Natural killer cell (primary cell): ENCODE results near the gene MACROD2. TPM values are rescaled to one million over a fixed set of nuclear protein-coding genes. Genes with fewer than 3 reads are reported as not detected.

Experiments used
- ATAC-seq, 3 donors: fragments of 150-1000 bp in 2 of 3; fragments of 200-7000 bp in 1 of 3; cut with Tn5 transposase; 1 replicate in 1 of 3; 2 replicates in 2 of 3; pipeline ENCODE4 v1.10.0; 2021; ENCODE audit warnings: mild to moderate bottlenecking in 2 of 3, moderate library complexity in 2 of 3
- DNase-seq, 2 donors: peaks; one replicate each; pipeline versions ENCODE4 v3.0.0 to v3.0.0-alpha.2; 2013 to 2021; ENCODE audit warnings: mixed read lengths in 1 of 2
- H3K27ac ChIP-seq: one replicate; pipeline ENCODE4 v1.5.1; 2013; ENCODE audit warnings: mild to moderate bottlenecking, low read length
- H3K27me3 ChIP-seq: one replicate; pipeline ENCODE4 v1.6.1; 2013; ENCODE audit warnings: low read length; ENCODE audit not compliant: control insufficient read depth, insufficient read depth
- H3K36me3 ChIP-seq: one replicate; pipeline ENCODE4 v1.6.1; 2013; ENCODE audit warnings: low read length; ENCODE audit not compliant: control insufficient read depth, insufficient read depth
- H3K4me1 ChIP-seq: one replicate; pipeline ENCODE4 v1.6.1; 2013; ENCODE audit warnings: low read length; ENCODE audit not compliant: control insufficient read depth, insufficient read depth
- H3K4me3 ChIP-seq: one replicate; pipeline ENCODE4 v1.5.1; 2013; ENCODE audit warnings: low read length
- H3K9me3 ChIP-seq: one replicate; pipeline ENCODE4 v1.6.1; 2013; ENCODE audit warnings: low read length; ENCODE audit not compliant: control insufficient read depth, insufficient read depth
- H3K27ac Mint-ChIP-seq, 2 donors: one replicate each; pipeline ENCODE4 v1.8.0; 2022; ENCODE audit warnings: mild to moderate bottlenecking in 2 of 2, mixed read lengths in 2 of 2, moderate library complexity in 1 of 2
- H3K27me3 Mint-ChIP-seq, 2 donors: one replicate each; pipeline ENCODE4 v1.8.0; 2022; ENCODE audit warnings: low read depth in 2 of 2, mixed read lengths in 2 of 2
- H3K36me3 Mint-ChIP-seq: one replicate; pipeline ENCODE4 v1.8.0; 2022; ENCODE audit warnings: mixed read lengths
- H3K4me1 Mint-ChIP-seq, 2 donors: one replicate each; pipeline ENCODE4 v1.8.0; 2022; ENCODE audit warnings: mixed read lengths in 2 of 2
- H3K4me3 Mint-ChIP-seq: one replicate; pipeline ENCODE4 v1.8.0; 2022; ENCODE audit warnings: mild to moderate bottlenecking, moderate library complexity, mixed read lengths
- H3K9me3 Mint-ChIP-seq, 2 donors: one replicate each; pipeline ENCODE4 v1.8.0; 2022; ENCODE audit warnings: mixed read lengths in 2 of 2
- WGBS: methylation state at CpG from one replicate; pipeline ENCODE4 v1.1.7; 2013; ENCODE audit warnings: missing lambda C conversion rate; ENCODE audit not compliant: insufficient coverage; 5-methylcytosine and 5-hydroxymethylcytosine counted together
- intact Hi-C: fragments of 100-400 bp; cut with micrococcal nuclease; formaldehyde crosslinking; loops from one replicate; pipeline ENCODE4 v1.14.2; 2022
- total RNA-seq, 4 donors: library from RNA; stranded (reverse); fragments of 120-200 nt in 1 of 4; gene quantifications; one replicate each; pipeline versions ENCODE4 v1.2.3 to v1.2.4, GENCODE V29; 2013 to 2022
- TF ChIP-seq, protein P1 (sequence below): fragments of 200-600 bp; IDR thresholded peaks from one replicate; pipeline ENCODE4 v1.8.0; 2022; ENCODE audit warnings: antibody characterized with exemption

Gene MACROD2
- total RNA-seq, 3 donors from 2014 or later (not counting 1 experiment from before 2014, with no cell fraction given), result 0.19 to 0.88 TPM; not detected in 1

DNA sequence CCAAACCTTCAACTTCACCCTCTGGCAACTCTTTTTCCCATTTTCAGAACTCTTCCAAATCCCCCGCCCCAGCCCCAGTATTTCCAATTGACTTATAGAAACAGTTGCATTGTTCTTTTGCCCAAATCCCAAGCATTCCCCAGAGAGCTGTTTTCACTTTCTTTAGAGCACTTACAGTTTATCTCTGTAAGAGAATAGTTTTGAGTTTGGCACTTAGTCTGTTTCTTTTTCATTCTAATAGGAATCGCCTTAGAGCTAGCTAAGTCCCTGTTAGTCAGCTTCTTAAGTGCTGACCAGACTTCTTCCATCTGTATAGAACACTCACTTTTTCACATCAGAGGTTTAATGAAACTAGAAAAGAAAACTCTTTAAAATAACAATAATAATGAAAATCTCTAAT, 716.3 kb downstream of the MACROD2 start:
- no peaks in the 10 kb centered on the region for H3K27me3 Mint-ChIP-seq
- no peak overlapping the region for H3K27ac Mint-ChIP-seq
- Histone ChIP-seq H3K27ac (no peak overlapping the region), H3K36me3 (no peaks in the 10 kb centered on the region), H3K27me3 (no peaks in the 10 kb centered on the region), H3K4me1 (no peaks in the 10 kb centered on the region), H3K4me3 (no peak overlapping the region), H3K9me3 (peaks cover 5% of the 10 kb centered on the region)
- no peaks in the 10 kb centered on the region for H3K36me3 Mint-ChIP-seq
- intact Hi-C loops, result no loop called here
- no peaks in the 10 kb centered on the region for H3K4me1 Mint-ChIP-seq
- H3K4me3 Mint-ChIP-seq, result no peak overlapping the region
- TF ChIP-seq, protein P1, sequence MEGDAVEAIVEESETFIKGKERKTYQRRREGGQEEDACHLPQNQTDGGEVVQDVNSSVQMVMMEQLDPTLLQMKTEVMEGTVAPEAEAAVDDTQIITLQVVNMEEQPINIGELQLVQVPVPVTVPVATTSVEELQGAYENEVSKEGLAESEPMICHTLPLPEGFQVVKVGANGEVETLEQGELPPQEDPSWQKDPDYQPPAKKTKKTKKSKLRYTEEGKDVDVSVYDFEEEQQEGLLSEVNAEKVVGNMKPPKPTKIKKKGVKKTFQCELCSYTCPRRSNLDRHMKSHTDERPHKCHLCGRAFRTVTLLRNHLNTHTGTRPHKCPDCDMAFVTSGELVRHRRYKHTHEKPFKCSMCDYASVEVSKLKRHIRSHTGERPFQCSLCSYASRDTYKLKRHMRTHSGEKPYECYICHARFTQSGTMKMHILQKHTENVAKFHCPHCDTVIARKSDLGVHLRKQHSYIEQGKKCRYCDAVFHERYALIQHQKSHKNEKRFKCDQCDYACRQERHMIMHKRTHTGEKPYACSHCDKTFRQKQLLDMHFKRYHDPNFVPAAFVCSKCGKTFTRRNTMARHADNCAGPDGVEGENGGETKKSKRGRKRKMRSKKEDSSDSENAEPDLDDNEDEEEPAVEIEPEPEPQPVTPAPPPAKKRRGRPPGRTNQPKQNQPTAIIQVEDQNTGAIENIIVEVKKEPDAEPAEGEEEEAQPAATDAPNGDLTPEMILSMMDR, result no peak
- 75% methylated on average over 2 of the region's 2 CpGs for WGBS
- DNase-seq, result no peak
- H3K9me3 Mint-ChIP-seq, result peaks cover 6 to 18% of the 10 kb centered on the region in 2 donors
- ATAC-seq, result no peak

DNA sequence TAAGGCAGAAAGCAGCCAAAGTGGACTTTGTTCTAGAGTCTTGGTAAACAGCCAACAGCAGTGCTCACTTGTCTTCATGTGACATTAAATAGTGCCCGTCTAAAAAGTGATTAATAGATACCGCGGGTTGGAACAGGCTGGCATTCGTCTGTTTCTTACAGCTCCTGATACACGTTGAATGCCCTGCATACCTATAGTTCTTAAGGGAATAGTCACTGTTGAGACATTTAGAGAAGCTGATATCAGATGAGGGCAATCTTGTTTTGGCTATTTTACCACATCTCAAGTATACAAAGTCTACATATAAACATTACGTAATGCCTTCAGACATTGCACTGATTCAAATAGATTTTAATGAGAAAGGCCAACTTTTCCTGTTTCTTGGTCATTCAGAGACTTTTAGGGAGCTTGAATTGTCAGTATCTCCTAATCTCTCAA, 717.0 kb downstream of the MACROD2 start:
- Mint-ChIP-seq H3K36me3 (no peaks in the 10 kb centered on the region), H3K4me3 (no peak overlapping the region), H3K9me3 (peaks cover 6 to 18% of the 10 kb centered on the region in 2 donors), H3K4me1 (no peaks in the 10 kb centered on the region), H3K27ac (no peak overlapping the region), H3K27me3 (no peaks in the 10 kb centered on the region)
- no peaks in the 10 kb centered on the region for H3K36me3 ChIP-seq
- H3K9me3 ChIP-seq, result peaks cover 5% of the 10 kb centered on the region
- H3K4me3 ChIP-seq, result no peak overlapping the region
- no peaks in the 10 kb centered on the region for H3K4me1 ChIP-seq
- H3K27me3 ChIP-seq, result no peaks in the 10 kb centered on the region
- no peak overlapping the region for H3K27ac ChIP-seq
- DNase-seq, result no peak
- no peak for ATAC-seq
- WGBS, result 93% methylated on average over 6 of the region's 6 CpGs
- intact Hi-C loops, result no loop called here
- TF ChIP-seq, protein P1, result no peak

DNA sequence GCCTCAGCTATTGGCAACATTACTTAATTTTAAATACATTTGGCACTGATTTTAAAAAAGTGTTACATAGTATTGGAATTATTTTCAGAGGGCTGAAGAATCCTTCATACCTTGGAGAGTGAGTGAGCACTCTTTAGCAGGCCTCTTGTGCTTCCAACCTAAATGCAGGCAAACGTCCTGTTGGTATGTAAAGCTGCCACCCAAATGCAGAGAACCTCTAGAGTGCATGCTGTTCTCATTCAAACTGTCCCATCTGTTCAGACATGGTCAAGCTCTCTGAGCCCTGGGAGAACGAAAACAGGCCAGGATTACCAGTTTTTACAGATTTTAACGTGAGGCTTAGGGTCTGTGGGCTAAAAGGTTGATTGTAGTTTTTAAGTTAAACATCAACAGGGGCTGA, 720.1 kb downstream of the MACROD2 start:
- 63% methylated on average over 3 of the region's 3 CpGs for WGBS
- Mint-ChIP-seq H3K27me3 (no peaks in the 10 kb centered on the region), H3K36me3 (no peaks in the 10 kb centered on the region), H3K27ac (no peak overlapping the region), H3K4me3 (no peak overlapping the region), H3K9me3 (peaks cover 9 to 18% of the 10 kb centered on the region in 2 donors), H3K4me1 (no peaks in the 10 kb centered on the region)
- no peaks in the 10 kb centered on the region for H3K36me3 ChIP-seq
- intact Hi-C loops, result no loop called here
- TF ChIP-seq, protein P1, result no peak
- H3K27ac ChIP-seq, result no peak overlapping the region
- no peaks in the 10 kb centered on the region for H3K4me1 ChIP-seq
- no peak overlapping the region for H3K4me3 ChIP-seq
- DNase-seq, result no peak
- no peak for ATAC-seq
- H3K9me3 ChIP-seq, result peaks cover 5% of the 10 kb centered on the region
- H3K27me3 ChIP-seq, result no peaks in the 10 kb centered on the region

DNA sequence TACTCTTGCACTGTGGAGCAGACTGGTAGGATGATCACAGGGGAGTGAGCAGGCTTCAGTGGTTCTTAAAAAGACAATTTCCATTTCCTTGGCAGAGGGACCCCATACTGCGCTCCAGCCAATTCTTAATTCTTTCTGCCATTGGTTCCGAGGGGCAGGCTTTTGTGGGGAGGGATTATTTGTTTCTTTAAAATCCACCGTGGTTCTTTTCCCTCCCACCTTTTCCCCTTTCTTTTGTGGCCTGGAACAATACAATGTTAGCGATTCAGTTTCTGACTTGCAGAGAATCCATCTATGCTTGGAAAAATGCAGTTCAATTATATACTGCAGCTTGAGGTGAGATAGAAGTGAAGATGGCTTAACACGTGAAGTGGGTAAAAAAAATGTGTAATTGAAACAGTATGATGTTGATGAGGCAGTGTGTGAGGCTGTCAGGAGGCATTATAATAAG, 721.1 kb downstream of the MACROD2 start:
- no peaks in the 10 kb centered on the region for H3K27me3 ChIP-seq
- TF ChIP-seq, protein P1, result no peak
- Mint-ChIP-seq H3K4me3 (no peak overlapping the region), H3K27me3 (no peaks in the 10 kb centered on the region), H3K27ac (no peak overlapping the region), H3K4me1 (no peaks in the 10 kb centered on the region), H3K9me3 (peaks cover 9 to 15% of the 10 kb centered on the region in 2 donors), H3K36me3 (no peaks in the 10 kb centered on the region)
- no peak overlapping the region for H3K4me3 ChIP-seq
- ATAC-seq (no peak), DNase-seq (no peak)
- H3K36me3 ChIP-seq, result no peaks in the 10 kb centered on the region
- intact Hi-C loops, result no loop called here
- peaks cover 5% of the 10 kb centered on the region for H3K9me3 ChIP-seq
- H3K4me1 ChIP-seq, result no peaks in the 10 kb centered on the region
- WGBS, result 86% methylated on average over 2 of the region's 5 CpGs
- no peak overlapping the region for H3K27ac ChIP-seq
